RWPE1 (cell line): ENCODE results near the gene CDHR1.

Source experiments
- CTCF ChIA-PET: fragments of 350-600 bp; sonication (Branson Sonifier 250); formaldehyde crosslinking; extraction: SDS; loops from one replicate; lab custom pipeline; 2021; lab: Yijun Ruan, JAX
- POLR2A ChIA-PET: fragments of 400-600 bp; formaldehyde crosslinking; extraction: SDS; loops from one replicate; lab custom pipeline; 2020; ENCODE audit warnings: antibody characterized with exemption; ENCODE audit not compliant: low non-redundant PET; lab: Yijun Ruan, JAX
- DNase-seq: peaks from one replicate; pipeline ENCODE4 v3.0.0; 2012; ENCODE audit warnings: low spot score
- H3K27ac ChIP-seq: fragments of 450-650 bp; 2 replicates; pipeline ENCODE4 v1.5.1; 2017
- TF ChIP-seq, protein P1 (sequence below): fragments of 450-650 bp; conservative IDR thresholded peaks from 2 replicates; pipeline ENCODE4 v1.5.1; 2017; ENCODE audit warnings: low read depth, mild to moderate bottlenecking

CDHR1 gene

DNA sequence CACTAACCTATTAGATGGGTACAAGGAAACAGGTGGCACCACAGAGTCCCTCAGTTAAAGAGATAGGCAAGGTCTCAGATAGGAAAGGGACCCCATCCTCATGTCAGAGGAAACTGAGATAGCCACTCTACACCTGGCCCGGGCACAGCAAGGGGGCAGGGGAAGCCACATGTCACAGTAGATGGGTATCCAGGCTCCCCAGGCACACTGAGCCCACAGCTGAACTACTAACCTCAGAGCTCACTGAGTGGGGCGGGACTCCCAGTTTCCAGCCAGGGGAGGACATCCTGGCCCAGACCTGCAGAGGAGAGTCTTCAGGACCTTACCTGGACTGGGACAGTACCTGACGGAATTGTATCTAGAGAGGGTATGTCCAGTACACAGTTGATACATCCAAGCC, 3.7 kb upstream of the CDHR1 start:
- TF ChIP-seq, protein P1, sequence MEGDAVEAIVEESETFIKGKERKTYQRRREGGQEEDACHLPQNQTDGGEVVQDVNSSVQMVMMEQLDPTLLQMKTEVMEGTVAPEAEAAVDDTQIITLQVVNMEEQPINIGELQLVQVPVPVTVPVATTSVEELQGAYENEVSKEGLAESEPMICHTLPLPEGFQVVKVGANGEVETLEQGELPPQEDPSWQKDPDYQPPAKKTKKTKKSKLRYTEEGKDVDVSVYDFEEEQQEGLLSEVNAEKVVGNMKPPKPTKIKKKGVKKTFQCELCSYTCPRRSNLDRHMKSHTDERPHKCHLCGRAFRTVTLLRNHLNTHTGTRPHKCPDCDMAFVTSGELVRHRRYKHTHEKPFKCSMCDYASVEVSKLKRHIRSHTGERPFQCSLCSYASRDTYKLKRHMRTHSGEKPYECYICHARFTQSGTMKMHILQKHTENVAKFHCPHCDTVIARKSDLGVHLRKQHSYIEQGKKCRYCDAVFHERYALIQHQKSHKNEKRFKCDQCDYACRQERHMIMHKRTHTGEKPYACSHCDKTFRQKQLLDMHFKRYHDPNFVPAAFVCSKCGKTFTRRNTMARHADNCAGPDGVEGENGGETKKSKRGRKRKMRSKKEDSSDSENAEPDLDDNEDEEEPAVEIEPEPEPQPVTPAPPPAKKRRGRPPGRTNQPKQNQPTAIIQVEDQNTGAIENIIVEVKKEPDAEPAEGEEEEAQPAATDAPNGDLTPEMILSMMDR: no peak
- H3K27ac ChIP-seq: no peak overlapping the region
- CTCF ChIA-PET: interaction anchor here (0.5 to 0.6 kb wide), 2 partner anchors 9 to 30 kb away, joined by 3 read pairs; no protein-coding TSS in a partner anchor
- DNase-seq: no peak
- POLR2A ChIA-PET: no interaction called here

DNA sequence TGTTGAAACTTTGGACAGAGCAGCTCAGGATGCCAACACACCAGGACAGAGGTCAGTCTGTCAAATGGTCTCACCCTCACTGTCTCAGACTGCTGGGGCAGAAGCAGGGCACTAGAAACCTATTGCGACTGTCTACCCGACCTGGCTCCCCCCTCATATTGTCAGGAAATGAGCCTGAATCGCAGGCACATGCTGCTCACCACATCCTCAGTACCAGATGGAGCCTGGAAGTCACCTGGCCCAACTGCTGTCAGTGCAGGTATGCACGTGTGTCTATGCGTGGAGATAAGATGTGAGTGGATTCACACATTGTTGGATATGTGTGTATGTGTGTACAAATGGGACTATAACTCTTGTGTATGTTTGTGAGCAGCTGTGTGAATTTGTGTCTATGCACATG, 3.2 kb upstream of the CDHR1 start:
- POLR2A ChIA-PET: no interaction called here
- TF ChIP-seq, protein P1: no peak

DNA sequence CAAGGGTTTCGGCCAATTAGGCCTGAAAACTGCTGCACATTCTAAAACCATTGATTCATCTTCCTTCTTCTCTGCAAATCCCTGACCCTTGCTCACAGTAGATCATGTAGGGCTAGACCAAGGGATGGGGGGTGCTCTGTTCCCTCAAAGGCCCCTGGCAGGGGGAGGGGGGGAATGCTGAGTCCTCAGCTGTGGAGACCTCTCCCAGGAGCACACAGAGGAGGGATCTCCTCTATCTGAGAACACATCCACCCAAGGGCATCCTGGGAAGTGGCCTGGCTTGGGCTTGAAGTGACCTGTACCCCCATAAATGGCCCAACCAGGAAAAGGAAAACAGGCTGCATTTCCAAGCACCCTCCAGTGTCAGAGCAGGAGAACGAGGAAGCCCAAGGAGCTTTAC, 1.0 kb upstream of the CDHR1 start:
- TF ChIP-seq, protein P1: no peak
- ChIA-PET POLR2A (no interaction called here), CTCF (no interaction called here)
- no peak overlapping the region for H3K27ac ChIP-seq
- no peak for DNase-seq

More for the DNA sequence above, 3.2 kb upstream of the CDHR1 start:
- no peak for DNase-seq
- CTCF ChIA-PET: interaction anchor here (0.5 kb wide), 2 partner anchors 31 to 164 kb away, joined by 3 read pairs; no protein-coding TSS in a partner anchor
- H3K27ac ChIP-seq: no peak overlapping the region

DNA sequence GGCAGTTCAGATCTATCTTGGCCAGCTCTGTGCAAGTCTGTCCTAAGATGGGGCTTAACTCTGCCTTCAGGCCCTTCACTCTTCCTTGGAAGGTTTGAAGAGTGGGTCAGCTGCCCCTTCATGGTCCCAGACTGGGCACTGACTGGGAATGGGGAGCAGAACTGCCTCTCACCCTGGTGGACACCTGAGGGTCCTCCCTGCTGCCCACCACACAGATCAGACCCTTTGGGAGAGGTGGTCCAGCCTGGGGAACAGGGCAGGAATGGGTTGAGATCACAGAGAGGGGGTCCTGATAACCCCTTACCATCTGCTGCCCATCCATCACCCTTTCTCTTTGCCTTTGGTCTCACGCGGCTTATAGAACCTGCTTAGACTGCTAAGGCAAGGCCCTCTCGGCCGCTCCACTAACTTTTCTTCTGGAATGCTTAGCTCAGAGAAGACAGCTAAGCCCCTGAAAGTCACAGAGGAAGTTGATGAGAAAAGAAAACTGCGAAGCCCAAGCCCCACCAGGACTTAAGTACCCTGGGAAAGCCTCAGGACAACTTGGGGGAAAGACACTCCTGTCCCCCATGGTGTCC, 402 bp upstream of the CDHR1 start:
- H3K27ac ChIP-seq: no peak overlapping the region
- CTCF ChIA-PET: no interaction called here
- POLR2A ChIA-PET: no interaction called here

DNA sequence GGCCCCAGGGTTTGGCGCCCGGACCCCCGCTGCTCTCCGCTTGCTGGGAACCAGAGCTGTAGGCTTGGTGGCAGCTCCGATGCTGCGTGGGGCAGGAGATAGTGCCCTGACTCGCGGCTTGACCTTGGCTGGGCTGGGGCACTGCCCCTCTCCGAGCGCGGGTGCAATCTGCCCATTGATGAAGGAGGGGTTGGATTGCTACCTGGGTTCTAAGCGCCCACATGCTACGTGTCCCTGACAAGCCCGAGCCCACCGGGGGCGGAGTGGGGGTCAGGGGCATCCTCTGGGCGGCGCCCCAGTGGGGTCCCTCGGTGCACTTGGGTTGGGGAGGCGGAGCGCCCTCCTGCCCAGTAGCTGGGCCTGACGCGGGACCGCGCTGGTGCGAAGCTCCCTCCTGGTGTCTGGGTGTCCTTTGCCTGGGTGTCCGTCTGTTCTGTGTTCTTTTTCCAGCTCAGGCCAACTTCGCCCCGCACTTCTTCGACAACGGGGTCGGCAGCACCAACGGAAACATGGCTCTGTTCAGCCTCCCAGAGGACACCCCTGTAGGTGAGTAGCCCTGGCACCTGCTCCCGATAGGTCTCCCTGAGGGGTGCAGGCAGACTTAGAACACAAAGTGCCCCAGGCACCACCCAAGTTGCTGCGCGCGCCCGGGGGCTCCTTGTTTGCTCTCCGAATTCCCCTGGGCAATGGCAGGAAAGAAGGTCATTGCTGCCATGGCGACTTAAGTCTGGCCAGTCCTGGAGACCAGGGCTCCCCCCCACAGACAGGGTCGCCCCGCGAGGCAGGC, 900 bp downstream of the CDHR1 start:
- no peak overlapping the region for H3K27ac ChIP-seq
- CTCF ChIA-PET: no interaction called here
- no peak for DNase-seq
- POLR2A ChIA-PET: no interaction called here
- TF ChIP-seq, protein P1: no peak

More for the DNA sequence above, 402 bp upstream of the CDHR1 start:
- TF ChIP-seq, protein P1: no peak
- DNase-seq: no peak

DNA sequence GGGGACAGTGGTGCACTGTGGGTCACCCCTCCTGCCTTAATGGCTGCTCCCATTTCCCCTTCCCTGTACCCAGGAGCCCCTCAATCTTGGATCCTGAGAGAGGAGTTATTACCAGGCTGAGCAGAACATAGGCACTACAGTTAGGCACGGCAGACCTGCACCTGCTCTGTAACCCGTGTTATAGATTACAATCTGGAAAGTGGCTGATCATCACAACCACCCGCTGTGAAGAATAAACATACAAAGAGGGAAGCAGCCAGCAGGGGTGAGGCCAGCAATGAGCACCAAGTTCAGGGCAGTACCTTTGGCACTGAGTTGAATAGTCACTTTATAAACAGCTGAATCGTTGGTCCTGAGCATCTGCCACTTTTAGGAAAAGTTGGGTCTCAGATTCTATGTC, 1.7 kb downstream of the CDHR1 start:
- no peak overlapping the region for H3K27ac ChIP-seq
- ChIA-PET POLR2A (no interaction called here), CTCF (no interaction called here)
- DNase-seq: no peak
- TF ChIP-seq, protein P1: no peak
